Osteoblast (primary cell): ENCODE data around the gene ADORA1. TPM values are rescaled to one million over a fixed set of nuclear protein-coding genes. Genes with fewer than 3 reads are reported as not detected.

ENCODE experiments used
- DNase-seq: peaks from one replicate; pipeline ENCODE4 v3.0.0; 2011; ENCODE audit warnings: low spot score, mixed read lengths; ENCODE audit not compliant: insufficient read length; ENCODE audit errors: missing footprints
- H2AFZ ChIP-seq: 2 replicates; pipeline ENCODE4 v1.6.0; 2011; ENCODE audit warnings: mild to moderate bottlenecking, low read length
- H3K27ac ChIP-seq: 2 replicates; pipeline ENCODE4 v1.5.1; 2011; ENCODE audit warnings: mild to moderate bottlenecking, low read depth, low read length, moderate library complexity
- H3K27me3 ChIP-seq: 2 replicates; pipeline ENCODE4 v1.6.0; 2012; ENCODE audit warnings: mild to moderate bottlenecking, control low read depth, inconsistent platforms, low read length, moderate library complexity; ENCODE audit not compliant: insufficient read depth
- H3K36me3 ChIP-seq: 2 replicates; pipeline ENCODE4 v1.5.1; 2011; ENCODE audit warnings: mild to moderate bottlenecking, low read length, control low read depth, moderate library complexity; ENCODE audit not compliant: insufficient read depth
- H3K4me1 ChIP-seq: 2 replicates; pipeline ENCODE4 v1.5.1; 2011; ENCODE audit warnings: mild to moderate bottlenecking, low read length, control low read depth, moderate library complexity; ENCODE audit not compliant: insufficient read depth
- H3K4me2 ChIP-seq: 2 replicates; pipeline ENCODE4 v1.6.0; 2011; ENCODE audit warnings: mild to moderate bottlenecking, low read length; ENCODE audit not compliant: insufficient read depth
- H3K4me3 ChIP-seq: fragments of 200-600 bp; sonication (generic); 3 replicates; pipeline ENCODE4 v1.5.1; 2012; ENCODE audit warnings: mild to moderate bottlenecking, low read length, inconsistent platforms; ENCODE audit not compliant: insufficient read depth
- H3K79me2 ChIP-seq: 2 replicates; pipeline ENCODE4 v1.6.0; 2012; ENCODE audit warnings: mild to moderate bottlenecking, low read length, control low read depth, inconsistent platforms; ENCODE audit not compliant: insufficient read depth
- H3K9me3 ChIP-seq: 2 replicates; pipeline ENCODE4 v1.5.1; 2011; ENCODE audit warnings: low read depth, low read length, control low read depth
- H4K20me1 ChIP-seq: 2 replicates; pipeline ENCODE4 v1.6.0; 2012; ENCODE audit warnings: mild to moderate bottlenecking, low read length, control low read depth; ENCODE audit not compliant: insufficient read depth
- CTCF ChIP-seq: IDR thresholded peaks from 2 replicates; pipeline ENCODE4 v1.5.1; 2011; ENCODE audit warnings: mild to moderate bottlenecking, low read depth, low read length, moderate library complexity; ENCODE audit errors: extremely low read depth
- total RNA-seq: library from RNA; depleted of rRNA; stranded (reverse); fragments of >200 nt; gene quantifications from 2 replicates; pipeline ENCODE4 v1.2.3, GENCODE V29; 2012

Gene ADORA1
- total RNA-seq, 1 donor, result 4.0 TPM

- H3K79me2 ChIP-seq, result no peaks in the 10 kb centered on the region
- no peak overlapping the region for H3K27ac ChIP-seq
- peaks cover 3% of the 10 kb centered on the region for H3K9me3 ChIP-seq
- H2AFZ ChIP-seq, result no peak overlapping the region
- no peak overlapping the region for H3K4me3 ChIP-seq
- no peaks in the 10 kb centered on the region for H3K36me3 ChIP-seq
- DNase-seq, result no peak
- TF ChIP-seq CTCF, result no peak
- no peak overlapping the region for H3K4me2 ChIP-seq
- H3K4me1 ChIP-seq, result no peaks in the 10 kb centered on the region
- H4K20me1 ChIP-seq, result no peaks in the 10 kb centered on the region
- H3K27me3 ChIP-seq, result peaks cover 47% of the 10 kb centered on the region
These were observed 36.4 kb upstream of the ADORA1 start for GRCh38 chr1:203091199-203091477.

- no peak overlapping the region for H3K4me3 ChIP-seq
- no peak overlapping the region for H3K27ac ChIP-seq
- H2AFZ ChIP-seq, result no peak overlapping the region
- H3K27me3 ChIP-seq, result peaks cover 45% of the 10 kb centered on the region
- H3K4me2 ChIP-seq, result no peak overlapping the region
- H4K20me1 ChIP-seq, result no peaks in the 10 kb centered on the region
- peak; percentile 62 for DNase-seq
- H3K4me1 ChIP-seq, result no peaks in the 10 kb centered on the region
- peaks cover 3% of the 10 kb centered on the region for H3K9me3 ChIP-seq
- TF ChIP-seq CTCF, result no peak
- no peaks in the 10 kb centered on the region for H3K36me3 ChIP-seq
- no peaks in the 10 kb centered on the region for H3K79me2 ChIP-seq
These were observed 35.7 kb upstream of the ADORA1 start for GRCh38 chr1:203091761-203092330.

GRCh38 chr1:203093754-203094410 lies 33.6 kb upstream of the ADORA1 start:
- DNase-seq, result peak; percentile 29
- Histone ChIP-seq H3K4me3 (no peak overlapping the region), H3K27me3 (peaks cover 38% of the 10 kb centered on the region), H3K27ac (no peak overlapping the region), H3K79me2 (no peaks in the 10 kb centered on the region), H2AFZ (no peak overlapping the region), H3K4me1 (no peaks in the 10 kb centered on the region), H3K36me3 (no peaks in the 10 kb centered on the region), H4K20me1 (no peaks in the 10 kb centered on the region), H3K4me2 (no peak overlapping the region), H3K9me3 (peaks cover 3% of the 10 kb centered on the region)
- TF ChIP-seq CTCF, result no peak

GRCh38 chr1:203095061-203095690 lies 32.4 kb upstream of the ADORA1 start:
- no peaks in the 10 kb centered on the region for H3K36me3 ChIP-seq
- no peak for TF ChIP-seq CTCF
- H3K9me3 ChIP-seq, result peaks cover 3% of the 10 kb centered on the region
- H4K20me1 ChIP-seq, result no peaks in the 10 kb centered on the region
- peak; percentile 31 for DNase-seq
- H3K4me2 ChIP-seq, result no peak overlapping the region
- no peak overlapping the region for H2AFZ ChIP-seq
- H3K27ac ChIP-seq, result no peak overlapping the region
- no peak overlapping the region for H3K4me3 ChIP-seq
- no peaks in the 10 kb centered on the region for H3K79me2 ChIP-seq
- H3K27me3 ChIP-seq, result peaks cover 31% of the 10 kb centered on the region
- no peaks in the 10 kb centered on the region for H3K4me1 ChIP-seq
